GM18499 (cell line): ENCODE results near the gene ANKRD30A.
"Not testable (repeated sequence)": the region's sequence is repeated elsewhere in the genome, so short reads cannot be mapped to it uniquely, and the experiment has no call there.

Source experiments
- ATAC-seq: cut with Tn5 transposase; IDR thresholded peaks from one replicate; pipeline ENCODE4 v1.9.1; 2021; ENCODE audit warnings: moderate number of reproducible peaks; ENCODE audit not compliant: insufficient read depth, unreplicated experiment

ANKRD30A gene

DNA sequence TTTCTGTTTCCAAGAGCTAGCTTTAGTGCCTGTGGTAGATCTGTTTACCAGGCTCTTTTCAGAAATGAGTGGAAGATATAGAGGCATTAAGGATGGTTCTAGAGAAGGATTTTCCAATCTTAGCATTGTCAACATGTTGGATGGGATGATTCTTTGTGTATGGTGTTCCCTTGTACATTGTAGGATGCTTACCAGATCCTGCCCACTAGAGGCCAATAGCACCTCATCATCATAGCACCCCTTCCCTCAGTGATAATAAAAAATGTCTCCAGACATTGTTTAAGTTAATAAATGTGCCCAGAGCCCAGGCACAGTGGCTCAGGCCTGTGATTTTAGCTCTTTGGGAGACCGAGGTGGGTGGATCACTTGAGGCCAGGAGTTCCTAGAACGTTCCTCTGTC, 121.2 kb downstream of the ANKRD30A start:
- no peak for ATAC-seq

DNA sequence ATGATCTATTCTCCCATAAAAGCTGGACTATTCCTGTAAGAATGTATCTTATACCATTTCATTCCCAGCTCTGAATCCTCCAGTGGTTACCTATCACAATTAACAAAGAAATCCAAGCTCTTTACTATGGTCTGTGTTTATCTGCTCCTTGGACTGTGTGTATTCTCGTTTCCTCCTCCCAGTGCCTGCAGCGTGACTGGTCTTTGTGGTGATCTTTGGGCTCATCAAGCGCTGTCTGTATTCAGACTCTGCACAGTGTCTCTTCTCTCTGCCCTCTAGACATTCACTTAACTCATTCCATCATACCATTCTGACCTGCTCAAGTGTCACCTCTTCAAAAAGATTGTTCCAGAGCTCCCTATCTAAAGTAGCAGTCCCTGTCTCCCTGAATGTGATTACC, 130.4 kb downstream of the ANKRD30A start:
- ATAC-seq, result not testable (repeated sequence)

DNA sequence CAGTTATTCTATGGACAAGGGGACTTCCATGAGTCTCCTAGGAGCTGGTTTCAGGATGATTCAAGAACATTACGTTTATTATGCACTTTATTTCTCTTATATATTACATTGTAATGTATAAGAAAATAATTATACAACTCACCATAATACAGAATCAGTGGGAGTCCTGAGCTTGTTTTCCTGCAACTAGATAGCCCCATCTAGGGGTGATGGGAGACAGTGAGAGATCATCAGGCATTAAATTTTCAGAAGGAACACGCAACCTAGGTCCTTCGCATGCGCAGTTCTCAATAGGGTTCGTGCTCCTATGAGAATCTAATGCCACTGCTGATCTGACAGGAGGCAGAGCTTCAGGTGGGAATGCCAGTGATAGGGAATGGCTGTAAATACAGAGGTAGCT, 137.9 kb downstream of the ANKRD30A start:
- no peak for ATAC-seq

DNA sequence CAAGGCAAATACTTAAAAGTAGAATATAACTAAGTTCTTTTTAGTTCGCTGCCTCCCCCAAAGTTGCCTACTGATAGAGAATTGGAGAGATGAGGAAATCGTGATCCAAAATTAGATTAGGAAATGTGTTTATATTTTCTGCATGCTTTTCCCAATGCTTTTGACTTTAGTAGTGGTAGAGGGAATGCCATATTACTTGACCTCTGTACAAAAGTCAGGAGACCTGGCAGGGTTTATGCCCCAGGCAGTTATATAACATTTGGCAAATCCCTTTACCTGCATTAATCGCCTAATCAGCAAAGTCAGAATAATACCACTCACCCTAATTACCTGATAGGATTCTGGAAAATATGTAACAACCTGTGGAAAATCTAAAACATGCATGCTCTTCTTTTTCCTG, 142.9 kb downstream of the ANKRD30A start:
- ATAC-seq, result no peak

DNA sequence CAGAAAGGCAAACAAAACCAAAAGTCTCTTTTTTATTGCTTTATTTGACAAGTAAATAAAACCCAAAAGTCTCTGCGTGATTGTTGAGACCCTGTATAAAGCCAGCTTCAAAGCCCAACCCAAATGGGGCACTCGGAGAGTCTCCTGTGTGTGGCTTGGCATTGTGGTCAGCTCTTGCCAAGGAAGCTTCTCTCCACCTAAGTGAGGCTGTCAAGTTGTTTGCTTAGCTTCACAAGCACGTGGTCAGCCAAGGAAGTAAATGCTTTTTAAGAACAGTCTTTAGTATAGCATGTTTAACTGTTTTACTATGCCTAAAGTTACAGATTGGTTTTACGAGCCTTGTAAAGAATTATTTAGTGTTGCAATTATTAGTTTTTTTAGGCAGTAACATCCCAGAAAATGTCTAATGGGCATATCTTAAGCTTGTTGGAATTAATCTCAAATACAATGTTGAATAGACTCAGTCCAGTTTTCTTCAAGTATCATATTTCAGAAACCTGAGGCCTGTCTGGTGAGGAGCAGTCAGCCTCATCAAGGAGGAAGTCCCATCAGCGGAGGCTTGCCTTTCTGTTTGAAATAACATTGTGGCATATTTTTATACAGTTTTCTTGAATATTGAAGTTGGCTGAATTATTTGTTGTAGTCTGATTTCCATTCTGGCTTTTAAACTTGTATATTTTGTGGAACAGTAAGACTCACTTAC, 144.3 kb downstream of the ANKRD30A start:
- ATAC-seq, result no peak

DNA sequence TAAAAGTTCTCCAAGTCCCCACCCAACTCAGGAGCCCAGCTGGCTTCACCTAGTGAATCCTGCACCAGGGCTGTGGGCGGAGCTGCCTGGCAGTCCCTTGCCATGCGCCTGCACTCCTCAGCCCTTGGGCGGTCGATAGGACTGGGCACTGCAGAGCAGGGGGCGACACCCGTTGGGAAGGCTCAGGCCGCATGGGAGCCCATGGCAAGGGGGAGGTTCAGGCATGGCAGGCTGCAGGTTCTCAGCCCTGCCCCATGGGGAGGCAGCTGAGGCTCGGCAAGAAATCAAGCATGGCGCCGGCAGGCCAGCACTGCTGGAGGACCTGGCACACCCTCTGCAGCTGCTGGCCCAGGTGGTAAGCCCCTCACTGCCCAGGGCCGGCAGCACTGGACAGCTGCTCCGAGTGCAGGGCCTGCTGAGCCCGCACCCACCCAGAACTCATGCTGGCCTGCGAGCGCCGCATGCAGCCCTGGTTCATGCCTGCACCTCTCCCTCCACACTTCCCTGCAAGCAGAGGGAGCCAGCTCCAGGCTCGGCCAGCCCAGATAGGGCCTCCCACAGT, 149.9 kb downstream of the ANKRD30A start:
- ATAC-seq, result no peak

GRCh38 chr10:37285063-37285462, 159.7 kb downstream of the ANKRD30A start:
- ATAC-seq, result no peak

GRCh38 chr10:37289833-37290464, 164.6 kb downstream of the ANKRD30A start:
- no peak for ATAC-seq

DNA sequence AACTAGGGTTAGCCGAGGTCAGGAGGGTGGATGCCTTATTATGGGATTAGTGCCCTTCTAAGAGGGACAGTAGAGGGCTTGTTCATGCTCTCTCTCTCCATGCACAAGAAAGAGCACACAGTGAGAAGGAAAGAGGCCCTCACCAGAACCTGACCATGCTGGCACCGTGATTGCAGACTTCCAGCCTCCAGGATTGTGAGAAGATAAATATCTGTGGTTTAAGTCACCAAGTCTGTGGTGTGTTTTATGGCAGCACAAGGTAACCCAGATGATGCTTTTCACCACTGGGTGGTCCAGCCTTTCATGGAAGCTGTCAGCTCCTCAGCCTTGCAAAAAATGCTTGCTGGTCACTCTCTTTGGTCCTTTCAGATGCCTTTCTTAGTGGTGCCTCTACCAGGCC, 175.9 kb downstream of the ANKRD30A start:
- ATAC-seq, result no peak

- ATAC-seq, result no peak
Measured at GRCh38 chr10:37304036-37304435, 178.6 kb downstream of the ANKRD30A start.

GRCh38 chr10:37314350-37314749, 189.0 kb downstream of the ANKRD30A start:
- no peak for ATAC-seq

- ATAC-seq, result no peak
Measured at GRCh38 chr10:37314862-37315261, 189.5 kb downstream of the ANKRD30A start.

DNA sequence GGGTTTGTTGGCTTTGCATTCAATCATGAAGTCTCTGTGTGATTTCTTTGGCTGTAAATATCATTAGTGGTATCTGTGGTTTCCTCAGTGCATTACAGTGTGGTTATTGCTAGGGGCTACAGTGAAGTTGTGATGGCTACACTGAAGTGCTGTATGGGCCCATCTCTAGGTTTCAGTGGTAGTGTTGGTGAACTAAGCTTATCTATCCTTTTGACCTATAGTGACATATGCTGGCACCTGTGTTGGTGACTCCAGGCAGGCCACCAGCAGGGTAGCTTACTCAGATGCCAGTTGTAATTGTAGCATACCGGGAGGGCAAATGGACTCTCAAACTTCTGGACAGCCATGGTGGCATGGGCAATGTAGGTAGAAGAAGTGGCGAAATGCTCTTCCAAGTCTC, 219.0 kb downstream of the ANKRD30A start:
- no peak for ATAC-seq

DNA sequence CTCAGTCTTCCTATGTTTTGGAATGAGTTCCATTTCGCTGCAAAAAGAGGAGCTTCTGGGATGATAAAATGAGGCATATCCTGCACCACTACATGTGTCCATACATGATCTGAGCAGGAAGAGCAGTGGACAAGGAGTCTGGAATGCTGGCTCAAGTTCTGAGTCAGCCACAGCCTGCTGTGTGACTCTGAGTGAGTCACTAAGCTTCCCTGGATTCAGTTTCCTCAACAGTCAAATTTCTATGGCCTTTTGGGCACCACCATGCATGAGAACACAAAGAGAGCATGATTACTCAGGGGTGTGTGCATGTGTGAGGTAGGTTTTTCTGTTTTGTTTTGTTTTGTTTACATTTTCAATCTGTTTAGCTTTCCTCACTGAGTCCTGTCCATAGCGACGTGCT, 254.6 kb downstream of the ANKRD30A start:
- ATAC-seq, result no peak

DNA sequence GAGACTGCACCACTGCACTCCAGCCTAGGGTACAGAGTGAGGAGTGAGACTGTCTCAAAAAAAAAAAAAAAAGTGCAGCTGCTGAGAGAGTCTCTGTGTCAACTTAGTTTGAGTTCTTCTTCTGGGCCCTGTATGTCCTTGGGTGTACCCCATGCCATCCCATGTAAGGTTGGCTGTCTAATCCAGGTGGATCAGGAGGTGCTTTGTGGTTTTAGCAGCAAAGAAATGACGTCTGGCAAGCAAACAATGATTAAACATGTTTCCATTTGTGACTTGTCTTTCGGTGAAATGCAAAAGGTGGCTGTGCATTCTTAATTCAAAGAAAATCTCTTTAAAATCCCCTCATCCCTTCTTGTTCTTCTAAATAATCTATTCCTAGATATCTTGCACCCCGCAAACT, 255.9 kb downstream of the ANKRD30A start:
- no peak for ATAC-seq

- ATAC-seq, result no peak
Measured at GRCh38 chr10:37384923-37385322, 259.5 kb downstream of the ANKRD30A start.

DNA sequence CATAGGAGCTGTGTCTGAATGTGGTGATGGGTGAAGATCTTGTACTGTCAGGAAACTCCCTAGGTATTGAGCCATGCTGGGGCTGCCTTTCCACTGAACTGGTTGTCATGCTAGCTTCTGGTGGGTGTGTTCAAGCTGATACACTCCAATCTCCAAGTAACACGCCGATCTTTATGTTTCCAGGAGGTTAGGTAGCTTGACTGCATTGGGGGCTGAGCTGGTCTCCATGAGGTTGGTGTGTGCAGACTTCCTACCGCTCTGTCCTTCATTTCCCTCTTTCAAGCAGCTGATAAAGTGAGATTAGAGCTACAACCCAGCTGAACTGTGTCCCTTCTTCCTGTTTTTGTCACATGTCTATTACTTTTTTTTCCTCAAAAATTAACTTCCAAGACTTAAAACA, 265.5 kb downstream of the ANKRD30A start:
- ATAC-seq, result no peak

- not testable (repeated sequence) for ATAC-seq
Measured at GRCh38 chr10:37400774-37401173, 275.4 kb downstream of the ANKRD30A start.

DNA sequence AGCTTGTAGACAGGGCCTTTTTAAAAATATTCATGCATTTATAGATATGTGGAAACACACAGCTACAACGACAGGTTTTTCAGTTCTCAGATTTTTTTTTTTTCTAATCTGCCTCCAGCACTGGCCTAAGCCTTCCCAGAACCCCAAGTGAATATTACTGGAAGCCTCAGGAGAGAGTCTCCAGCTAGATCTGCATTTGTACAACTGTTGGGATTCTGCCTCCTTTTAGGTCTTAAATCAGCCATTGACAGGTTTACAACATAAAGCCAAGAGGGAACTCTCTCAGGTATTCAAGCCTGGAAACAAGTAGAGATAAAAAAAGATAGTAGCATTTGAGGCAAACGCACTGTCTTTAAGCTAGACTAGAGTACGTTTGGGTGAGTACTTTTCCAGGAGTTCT, 275.8 kb downstream of the ANKRD30A start:
- no peak for ATAC-seq

DNA sequence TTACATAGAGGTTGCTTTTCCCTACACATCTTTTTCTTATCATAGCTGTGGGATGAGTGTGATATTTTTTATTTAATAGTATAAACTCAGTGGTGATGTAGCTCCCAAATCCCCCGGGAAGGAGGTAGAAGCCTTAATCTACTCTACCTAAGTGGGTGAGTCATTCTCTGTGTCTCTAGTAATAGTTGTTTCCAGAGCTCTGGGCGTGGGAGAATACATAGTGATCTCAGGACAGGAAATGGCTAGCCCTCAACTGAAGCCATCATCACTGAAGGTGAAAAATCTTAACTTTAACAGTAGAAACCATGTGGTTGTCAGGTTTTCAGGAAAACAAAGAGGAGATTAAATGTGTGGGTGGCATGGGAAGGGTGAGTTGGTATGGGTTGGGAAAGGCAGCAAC, 278.4 kb downstream of the ANKRD30A start:
- no peak for ATAC-seq
